PC-3 (cell line): Measurements from ENCODE around the gene NEDD4L. TPM values are rescaled to one million over a fixed set of nuclear protein-coding genes. Genes with fewer than 3 reads are reported as not detected.

ENCODE experiments used
- ATAC-seq: fragments of 200-7000 bp; cut with Tn5 transposase; 2 replicates; pipeline ENCODE4 v1.9.1; 2020; ENCODE audit warnings: mild to moderate bottlenecking, moderate library complexity
- BruUV-seq: library from RNA; stranded (reverse); fragments of 400-500 nt; replicated peaks from 2 replicates; lab custom pipeline; 2021; lab: Mats Ljungman, UMichigan
- CTCF ChIA-PET: fragments of 300-600 bp; sonication (Branson Sonifier 250); formaldehyde crosslinking; loops from one replicate; lab custom pipeline; 2022; ENCODE audit warnings: antibody characterized with exemption; lab: Charles Lee
- POLR2A ChIA-PET: fragments of 300-600 bp; sonication (Branson Sonifier 250); formaldehyde crosslinking; loops from one replicate; lab custom pipeline; 2022; ENCODE audit warnings: antibody characterized with exemption; ENCODE audit not compliant: unreplicated experiment; lab: Charles Lee
- DNase-seq: peaks from one replicate; pipeline ENCODE4 v3.0.0-alpha.2; 2015
- H2AFZ ChIP-seq: fragments of 300-600 bp; sonication (generic); 2 replicates; pipeline ENCODE4 v1.6.0; 2016; ENCODE audit warnings: antibody characterized with exemption, low read length
- H3F3A ChIP-seq: fragments of 300-600 bp; sonication (generic); one replicate; pipeline ENCODE4 v1.6.0; 2017; ENCODE audit warnings: antibody characterized with exemption, low read length, control low read depth, mild to moderate bottlenecking; ENCODE audit not compliant: unreplicated experiment
- H3K27ac ChIP-seq: fragments of 300-600 bp; sonication (generic); 2 replicates; pipeline ENCODE4 v1.5.1; 2016; ENCODE audit warnings: mild to moderate bottlenecking, low read length
- H3K27me3 ChIP-seq: fragments of 300-600 bp; sonication (generic); 2 replicates; pipeline ENCODE4 v1.6.1; 2016; ENCODE audit warnings: low read length, mixed read lengths
- H3K36me3 ChIP-seq: fragments of 300-600 bp; sonication (generic); 2 replicates; pipeline ENCODE4 v1.6.1; 2016; ENCODE audit warnings: low read depth, mixed run types, low read length, mixed read lengths
- H3K4me1 ChIP-seq: fragments of 300-600 bp; sonication (generic); 2 replicates; pipeline ENCODE4 v1.5.1; 2016; ENCODE audit warnings: low read length; ENCODE audit not compliant: insufficient read depth
- H3K4me2 ChIP-seq: fragments of 300-600 bp; sonication (generic); 2 replicates; pipeline ENCODE4 v1.6.0; 2016; ENCODE audit warnings: low read length
- H3K4me3 ChIP-seq: fragments of 300-600 bp; sonication (generic); 2 replicates; pipeline ENCODE4 v1.5.1; 2016; ENCODE audit warnings: mild to moderate bottlenecking, low read length, mixed read lengths
- H3K79me2 ChIP-seq: fragments of 300-600 bp; sonication (generic); 2 replicates; pipeline ENCODE4 v1.6.1; 2017; ENCODE audit warnings: low read length, mixed read lengths
- H3K9ac ChIP-seq: fragments of 300-600 bp; sonication (generic); 2 replicates; pipeline ENCODE4 v1.6.0; 2016; ENCODE audit warnings: mild to moderate bottlenecking, low read length
- H3K9me2 ChIP-seq: fragments of 300-600 bp; sonication (generic); replicated peaks from 2 replicates; pipeline ENCODE4 v1.6.1; 2016; ENCODE audit warnings: mixed run types, low read length, mixed read lengths
- H3K9me3 ChIP-seq: fragments of 300-600 bp; sonication (generic); 2 replicates; pipeline ENCODE4 v1.6.1; 2016; ENCODE audit warnings: low read length, mixed read lengths
- H4K20me1 ChIP-seq: fragments of 300-600 bp; sonication (generic); 2 replicates; pipeline ENCODE4 v1.6.1; 2016; ENCODE audit warnings: low read length, mixed read lengths
- CTCF ChIP-seq: fragments of 300-600 bp; sonication (generic); conservative IDR thresholded peaks from 2 replicates; pipeline ENCODE4 v1.5.1; 2017; ENCODE audit warnings: antibody characterized with exemption, low read depth, mild to moderate bottlenecking, low read length
- EZH2 ChIP-seq: fragments of 300-600 bp; sonication (generic); IDR thresholded peaks from one replicate; pipeline ENCODE4 v1.6.1; 2017; ENCODE audit warnings: antibody characterized with exemption, mild to moderate bottlenecking, low read length; ENCODE audit not compliant: unreplicated experiment
- EZH2phosphoT487 ChIP-seq: fragments of 300-600 bp; sonication (generic); IDR thresholded peaks from 2 replicates; pipeline ENCODE4 v1.6.1; 2018; ENCODE audit warnings: mild to moderate bottlenecking, antibody characterized with exemption, low read length, borderline replicate concordance
- intact Hi-C: fragments of 100-400 bp; cut with micrococcal nuclease; formaldehyde crosslinking; loops from 2 replicates; pipeline ENCODE4 v1.9.0; 2023
- total RNA-seq: library from RNA; depleted of rRNA; stranded (reverse); fragments of >200 nt; gene quantifications from 2 replicates; pipeline ENCODE4 v1.2.3, GENCODE V29; 2014

Gene NEDD4L
- total RNA-seq, 1 experiment from 2014 or later: 105 TPM

DNA sequence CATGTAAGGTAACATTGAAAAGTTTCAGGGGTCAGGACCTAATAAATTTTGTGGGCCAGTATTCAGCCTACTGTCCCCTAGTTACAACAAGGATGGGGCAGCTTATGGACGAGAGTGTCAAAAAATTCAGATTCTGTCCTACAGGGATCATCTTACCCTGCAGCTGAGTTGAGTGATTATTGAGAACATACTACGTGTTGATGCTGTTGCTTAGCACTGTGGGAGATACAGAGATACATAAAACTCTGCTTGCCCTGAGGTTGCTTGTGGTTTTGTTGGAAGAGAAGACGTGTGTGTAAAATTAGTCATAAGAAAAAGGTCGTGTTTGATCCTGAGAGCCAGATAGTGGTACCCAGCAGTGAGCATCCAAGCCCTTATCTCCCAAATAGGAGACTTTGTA, 253.2 kb downstream of the NEDD4L start:
- POLR2A ChIA-PET: no interaction called here
- intact Hi-C loops: no loop called here
- Histone ChIP-seq H3F3A (no peaks in the 10 kb centered on the region), H3K4me3 (no peak overlapping the region), H2AFZ (no peak overlapping the region), H3K27me3 (no peaks in the 10 kb centered on the region), H3K27ac (no peak overlapping the region), H3K9me2 (no peaks in the 10 kb centered on the region), H4K20me1 (peaks cover 6% of the 10 kb centered on the region; the same call in 1 of the 2 replicates), H3K79me2 (peaks cover 52% of the 10 kb centered on the region), H3K4me2 (no peak overlapping the region), H3K9me3 (no peaks in the 10 kb centered on the region), H3K36me3 (no peaks in the 10 kb centered on the region), H3K9ac (no peak overlapping the region), H3K4me1 (no peaks in the 10 kb centered on the region)
- CTCF ChIA-PET: no interaction called here
- BruUV-seq: no TSS peak
- TF ChIP-seq EZH2: no peak
- no peak for TF ChIP-seq EZH2phosphoT487
- TF ChIP-seq CTCF: no peak
- DNase-seq (peak; percentile 72), ATAC-seq (peak; percentile 96)

- CTCF ChIA-PET: no interaction called here
- Histone ChIP-seq H3K9ac (no peak overlapping the region), H3K27ac (no peak overlapping the region), H3K4me1 (no peaks in the 10 kb centered on the region), H3K27me3 (no peaks in the 10 kb centered on the region), H4K20me1 (peaks cover 6% of the 10 kb centered on the region; the same call in 1 of the 2 replicates), H3K9me2 (no peaks in the 10 kb centered on the region), H3K9me3 (no peaks in the 10 kb centered on the region), H3K36me3 (no peaks in the 10 kb centered on the region), H3K4me2 (no peak overlapping the region), H3K79me2 (peaks cover 48% of the 10 kb centered on the region), H3K4me3 (no peak overlapping the region), H3F3A (no peaks in the 10 kb centered on the region), H2AFZ (no peak overlapping the region)
- intact Hi-C loops: no loop called here
- POLR2A ChIA-PET: no interaction called here
- no peak for DNase-seq
- BruUV-seq: no TSS peak
- no peak for TF ChIP-seq EZH2
- no peak for TF ChIP-seq EZH2phosphoT487
- no peak for TF ChIP-seq CTCF
- no peak for ATAC-seq
Measured at GRCh38 chr18:58298251-58299134, 254.5 kb downstream of the NEDD4L start.

DNA sequence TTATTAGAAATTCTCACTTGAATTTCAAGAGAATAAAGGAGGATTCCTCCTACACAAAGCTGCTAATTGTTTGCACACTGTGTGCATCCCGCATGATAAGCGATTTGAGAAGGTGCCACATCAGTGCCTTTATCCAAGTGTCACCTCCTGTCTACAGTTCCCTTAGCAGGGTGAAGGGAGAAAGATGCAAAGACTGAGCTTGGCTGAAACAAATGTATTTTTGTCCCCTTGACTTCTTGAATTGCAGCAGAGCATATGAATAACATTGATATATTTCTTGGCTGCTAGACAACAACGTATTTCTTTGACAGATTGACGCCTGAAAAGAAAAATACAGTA, 255.1 kb downstream of the NEDD4L start:
- H3K4me1 ChIP-seq: no peaks in the 10 kb centered on the region
- peaks cover 6% of the 10 kb centered on the region; the same call in 1 of the 2 replicates for H4K20me1 ChIP-seq
- no peak overlapping the region for H3K9ac ChIP-seq
- H3K36me3 ChIP-seq: no peaks in the 10 kb centered on the region
- no TSS peak for BruUV-seq
- H3K79me2 ChIP-seq: peaks cover 48% of the 10 kb centered on the region
- no peaks in the 10 kb centered on the region for H3F3A ChIP-seq
- H3K4me3 ChIP-seq: no peak overlapping the region
- H3K4me2 ChIP-seq: no peak overlapping the region
- DNase-seq (no peak), ATAC-seq (no peak)
- no peaks in the 10 kb centered on the region for H3K9me2 ChIP-seq
- intact Hi-C loops: no loop called here
- H3K27ac ChIP-seq: no peak overlapping the region
- no peaks in the 10 kb centered on the region for H3K9me3 ChIP-seq
- POLR2A ChIA-PET: no interaction called here
- CTCF ChIA-PET: no interaction called here
- TF ChIP-seq EZH2phosphoT487 (no peak), EZH2 (no peak), CTCF (no peak)
- no peak overlapping the region for H2AFZ ChIP-seq
- H3K27me3 ChIP-seq: no peaks in the 10 kb centered on the region
